ENCODE measurements around the gene CROCC2.

Gene CROCC2

DNA sequence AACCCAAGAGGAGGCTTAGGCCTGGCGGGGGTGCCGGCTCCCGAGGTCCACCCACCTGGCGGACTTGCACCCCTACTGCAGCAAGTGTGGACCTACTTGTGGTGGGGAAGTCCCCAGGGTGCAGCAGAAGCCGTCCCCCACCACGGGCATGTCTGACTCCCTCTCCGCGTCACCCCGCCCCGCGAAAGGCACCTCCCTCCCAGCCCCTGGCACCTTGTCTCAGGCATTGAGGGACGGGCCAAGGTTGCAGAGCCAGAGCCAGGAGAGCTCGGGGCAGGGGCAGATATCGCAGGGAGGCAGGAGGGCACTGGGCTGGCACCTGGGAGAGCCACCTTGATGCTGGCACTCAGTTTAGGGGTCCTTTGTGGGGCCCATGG, 19.0 kb downstream of the CROCC2 start:
- DNase-seq: no peak

DNA sequence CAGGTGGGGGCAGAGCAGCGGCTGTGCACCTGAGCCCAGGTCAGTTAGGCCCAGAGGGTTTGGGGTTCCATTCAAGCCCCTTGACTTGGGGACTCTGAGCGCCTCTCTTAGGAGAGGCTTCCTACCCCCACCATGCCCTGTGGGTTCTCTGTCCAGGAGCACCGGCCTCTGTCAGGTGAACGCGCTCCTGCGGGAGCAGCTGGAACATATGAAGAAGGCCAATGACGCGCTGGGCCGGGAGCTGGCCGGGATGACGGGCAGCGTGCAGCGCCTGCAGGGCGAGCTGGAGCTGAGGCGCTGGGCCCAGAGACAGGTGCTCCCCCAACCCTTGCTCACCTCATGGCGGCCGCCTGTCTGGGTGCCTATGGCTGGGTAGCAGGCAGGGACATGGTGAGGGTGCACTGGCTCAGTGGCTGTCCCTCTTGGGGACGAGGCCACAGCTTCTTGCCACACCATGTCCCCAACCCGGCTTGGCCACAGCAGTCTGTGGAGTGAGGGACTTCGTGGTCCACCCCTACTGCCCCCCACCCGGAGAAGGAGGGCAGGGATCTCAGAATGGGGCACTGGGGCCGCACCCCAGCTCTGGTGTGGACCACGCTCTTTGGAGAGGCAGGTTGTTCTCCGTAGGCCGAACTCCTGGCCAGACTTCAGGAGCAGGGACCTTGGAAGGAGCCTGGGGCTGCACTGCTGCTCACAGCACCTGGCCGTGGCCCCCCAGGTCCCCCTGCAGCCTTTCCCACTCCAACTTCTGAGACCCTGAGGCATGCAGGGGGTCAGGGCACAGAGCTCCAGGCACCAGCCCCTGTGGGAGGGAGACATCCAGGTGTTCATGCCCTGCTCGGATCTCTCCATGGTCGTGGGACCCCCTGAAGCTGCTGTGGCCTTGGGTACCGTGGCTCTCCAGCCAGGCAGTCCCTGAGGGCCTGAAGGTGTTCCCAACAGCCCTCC, 19.7 kb downstream of the CROCC2 start:
- DNase-seq: no peak

DNA sequence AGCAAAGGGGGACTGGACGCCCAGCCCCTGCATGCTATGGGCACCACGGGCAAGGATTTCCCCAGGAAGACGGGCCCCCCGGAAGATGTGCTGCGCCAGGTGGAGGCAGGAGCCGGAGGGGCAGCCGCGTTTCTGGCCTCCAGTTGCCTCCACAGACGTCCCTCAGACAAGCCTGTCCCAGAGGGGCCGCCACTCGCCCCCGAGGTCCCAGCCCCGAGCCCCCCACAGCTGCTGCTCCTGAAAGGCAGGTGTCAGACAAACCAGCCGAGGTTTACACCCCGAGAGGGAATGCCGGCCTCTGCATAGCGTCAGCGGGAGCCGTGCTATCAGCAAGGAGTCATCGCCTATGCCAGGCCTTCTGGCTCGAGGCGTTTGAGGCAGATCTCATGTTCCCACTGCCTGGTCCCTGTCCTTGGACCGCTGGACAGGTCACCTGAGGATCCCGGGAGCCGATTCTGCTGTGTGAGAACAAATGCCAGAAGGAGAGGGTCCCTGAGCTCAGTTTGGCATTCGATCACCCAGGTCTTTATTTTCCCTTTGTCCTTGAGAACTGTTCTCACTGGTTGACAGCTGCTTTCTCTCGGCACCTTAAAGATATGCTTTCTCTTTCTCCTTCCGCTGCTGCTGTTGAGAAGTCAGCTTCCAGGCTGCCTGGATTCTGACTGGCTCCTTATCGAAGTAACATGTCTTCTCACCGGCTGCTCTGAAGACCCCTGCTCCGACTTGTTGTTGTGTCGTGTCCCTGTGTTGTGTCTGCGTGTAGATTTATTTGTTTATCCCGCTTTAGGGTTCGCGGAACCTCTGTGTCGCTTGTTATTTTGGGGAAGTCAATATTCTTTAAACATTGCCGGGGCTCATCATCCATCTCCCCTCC, 20.6 kb downstream of the CROCC2 start:
- DNase-seq: no peak

DNA sequence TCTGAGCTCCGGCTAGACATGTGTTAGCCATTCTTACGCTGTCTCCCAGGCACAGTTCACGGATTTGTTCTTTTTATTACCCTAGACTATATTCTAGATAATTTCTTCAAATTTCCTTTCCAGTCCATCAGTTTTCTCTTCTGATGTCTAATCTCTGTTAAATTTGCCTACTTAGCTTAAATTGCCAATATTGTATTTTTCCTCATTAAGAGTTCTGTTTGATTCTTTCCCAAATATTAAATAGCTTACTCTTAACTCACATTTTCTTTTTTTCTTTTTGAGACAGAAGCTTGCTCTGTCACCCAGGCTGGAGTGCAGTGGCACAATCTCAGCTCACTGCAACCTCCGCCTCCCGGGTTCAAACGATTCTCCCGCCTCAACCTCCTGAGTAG, 21.2 kb downstream of the CROCC2 start:
- no peak for DNase-seq

DNA sequence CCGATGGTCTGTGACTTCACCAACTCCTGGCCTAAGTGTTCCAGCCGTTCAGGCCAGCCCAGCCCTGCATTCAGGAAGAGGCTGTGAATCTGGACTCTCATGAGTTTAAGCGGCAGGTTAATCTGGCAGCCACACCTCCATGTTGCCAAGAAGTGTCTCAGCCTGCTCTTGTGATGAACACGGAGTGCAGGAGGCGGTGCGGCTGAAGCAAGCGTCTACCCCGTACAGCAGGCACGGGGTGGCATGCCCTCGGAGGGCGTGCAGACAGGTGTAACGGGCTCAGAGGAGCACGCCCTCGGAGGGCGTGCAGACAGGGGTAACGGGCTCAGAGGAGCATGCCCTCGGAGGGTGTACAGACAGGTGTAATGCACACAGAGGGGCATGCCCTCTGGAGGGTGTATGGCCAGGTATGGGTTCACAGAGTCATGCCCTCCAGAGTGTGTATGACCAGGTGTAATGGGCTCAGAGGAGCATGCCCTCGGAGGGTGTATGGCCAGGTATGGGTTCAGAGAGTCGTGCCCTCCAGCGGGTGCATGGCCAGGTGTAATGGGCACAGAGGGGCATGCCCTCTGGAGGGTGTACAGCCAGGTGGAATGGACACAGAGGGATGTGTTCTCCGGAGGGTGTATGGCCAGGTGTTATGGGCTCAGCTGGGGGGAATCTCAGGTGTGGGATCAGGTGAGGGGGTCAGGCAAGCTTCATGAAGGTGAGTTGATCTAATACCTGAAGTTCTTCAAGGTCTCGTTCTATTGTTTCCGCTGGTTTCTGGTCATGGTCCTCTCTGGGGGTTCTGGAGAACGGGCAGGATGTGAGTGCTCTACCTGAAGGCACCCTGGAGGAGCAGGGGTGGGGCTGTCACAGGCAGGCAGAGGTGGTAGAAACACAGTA, 22.6 kb downstream of the CROCC2 start:
- no peak for DNase-seq

DNA sequence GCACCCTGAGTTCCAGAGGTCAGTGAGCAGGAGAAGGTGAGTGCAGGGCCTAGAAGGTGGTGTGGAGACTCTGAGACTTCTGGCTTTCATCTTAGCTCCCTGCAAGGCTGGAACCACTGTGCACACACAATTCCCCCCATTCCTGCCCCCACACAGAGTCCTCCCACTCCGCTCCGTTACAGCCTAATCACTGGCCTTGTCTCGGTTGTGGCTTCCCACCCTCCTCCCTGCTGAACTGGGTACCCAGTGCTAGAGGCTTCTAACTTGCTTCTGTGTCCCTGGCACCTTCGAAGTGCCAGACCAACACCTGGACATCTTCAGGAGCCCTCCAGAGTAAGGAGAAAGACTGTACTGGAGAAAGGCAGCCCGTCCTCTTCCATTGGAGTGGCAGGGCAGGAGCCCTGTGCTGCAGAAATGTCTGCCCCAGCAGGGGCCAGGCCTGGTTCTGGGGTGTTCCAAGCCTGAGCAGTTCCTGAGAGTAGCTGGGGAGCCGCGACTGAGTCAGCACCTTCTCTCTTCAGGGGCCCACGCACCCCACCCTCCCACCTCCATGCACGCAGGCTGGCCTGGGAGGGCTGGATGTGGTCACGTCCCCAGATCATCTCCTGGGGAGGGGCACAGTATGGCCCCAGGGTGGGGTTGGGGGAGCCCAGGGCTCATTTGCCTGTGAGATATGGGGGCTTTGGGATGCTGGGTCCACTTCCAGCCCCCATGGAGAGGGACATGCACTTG, 23.4 kb downstream of the CROCC2 start:
- no peak for DNase-seq

DNA sequence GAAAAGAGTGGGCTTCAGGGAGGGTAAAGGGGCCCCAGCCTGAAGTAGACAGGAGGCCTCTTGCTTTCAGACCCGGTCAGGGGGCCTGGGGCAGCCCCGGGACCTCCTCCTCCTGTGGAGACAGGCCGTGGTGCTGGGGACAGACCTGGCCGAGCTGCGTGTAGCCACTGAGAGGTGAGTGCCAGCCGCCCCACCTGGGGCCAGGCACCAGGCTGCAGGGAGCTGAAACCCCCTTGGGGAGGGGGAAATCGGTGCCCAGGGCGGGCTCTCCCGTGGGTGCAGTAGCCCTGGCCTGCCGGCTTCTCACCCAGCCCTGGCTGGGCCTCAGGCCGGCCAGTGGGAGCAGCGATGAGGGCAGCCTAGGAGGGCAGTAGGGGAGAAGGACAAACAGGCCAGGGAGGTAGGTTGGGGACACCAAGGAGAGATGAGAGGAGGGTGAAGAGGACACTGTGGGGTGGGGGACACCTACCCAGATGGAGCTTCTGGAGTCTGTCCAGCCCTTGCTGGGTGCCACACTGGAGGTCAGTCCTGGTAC, 24.0 kb downstream of the CROCC2 start:
- no peak for DNase-seq

DNA sequence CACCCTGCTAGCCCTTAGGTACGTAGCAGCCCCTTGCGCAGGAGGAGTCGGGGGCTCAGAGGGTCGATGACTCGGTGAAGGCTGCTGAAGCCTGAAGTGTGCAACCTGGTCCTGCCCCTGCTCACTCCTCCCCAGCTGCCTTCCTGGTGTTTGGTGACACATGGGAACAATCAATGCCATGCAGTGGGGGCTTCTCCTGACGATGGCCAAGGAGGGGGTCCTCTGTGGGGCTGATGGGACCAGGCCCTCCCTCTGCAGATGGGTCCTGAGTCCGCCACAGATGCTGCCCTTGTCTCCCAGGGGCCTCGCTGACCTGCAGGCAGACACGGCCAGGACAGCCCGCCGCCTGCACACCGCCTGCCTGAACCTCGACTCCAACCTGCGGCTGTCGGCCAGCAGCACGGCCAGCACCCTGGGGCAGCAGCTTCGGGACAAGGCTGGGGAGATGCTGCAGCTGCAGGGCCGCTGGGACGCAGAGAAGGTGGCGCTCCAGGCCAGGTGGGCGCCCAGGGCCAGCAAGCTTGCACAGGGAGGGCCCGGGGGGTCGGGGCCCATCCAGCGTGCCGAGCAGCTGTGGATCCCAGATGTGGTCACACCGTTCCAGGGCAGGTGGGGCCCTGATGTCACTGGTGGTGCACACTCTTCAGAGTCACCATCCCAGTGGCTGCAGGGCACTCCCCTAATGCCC, 24.6 kb downstream of the CROCC2 start:
- no peak for DNase-seq

DNA sequence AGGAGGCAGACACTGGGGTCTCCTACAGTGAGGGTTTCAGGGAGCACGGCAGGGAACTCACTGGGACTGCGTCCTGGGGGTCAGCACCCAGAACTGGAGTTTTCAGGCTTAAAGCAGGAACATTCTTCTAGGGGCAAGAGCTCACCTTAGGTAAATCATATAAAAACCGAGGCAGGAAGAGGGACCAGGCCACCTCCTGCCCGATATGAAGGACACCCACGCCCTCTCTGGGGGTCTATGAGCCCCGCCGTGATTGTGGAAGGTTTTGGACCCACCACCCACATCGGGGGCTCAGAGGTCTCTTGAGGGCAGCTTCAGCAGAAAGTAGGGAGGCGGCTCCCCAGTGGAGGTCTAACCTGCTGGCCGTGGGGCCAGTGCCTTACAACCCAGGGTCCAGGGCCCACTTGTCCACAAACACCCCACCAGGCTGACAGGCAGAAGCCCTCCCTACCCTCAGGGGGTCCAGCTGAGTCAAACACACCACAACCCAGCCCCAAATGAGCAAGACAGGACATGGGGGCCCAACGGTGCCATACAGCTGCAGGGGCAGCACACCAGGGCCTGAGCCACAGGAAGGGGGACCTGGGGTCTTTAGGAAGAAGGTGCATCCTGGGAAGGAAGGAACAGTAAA, 25.3 kb downstream of the CROCC2 start:
- no peak for DNase-seq

DNA sequence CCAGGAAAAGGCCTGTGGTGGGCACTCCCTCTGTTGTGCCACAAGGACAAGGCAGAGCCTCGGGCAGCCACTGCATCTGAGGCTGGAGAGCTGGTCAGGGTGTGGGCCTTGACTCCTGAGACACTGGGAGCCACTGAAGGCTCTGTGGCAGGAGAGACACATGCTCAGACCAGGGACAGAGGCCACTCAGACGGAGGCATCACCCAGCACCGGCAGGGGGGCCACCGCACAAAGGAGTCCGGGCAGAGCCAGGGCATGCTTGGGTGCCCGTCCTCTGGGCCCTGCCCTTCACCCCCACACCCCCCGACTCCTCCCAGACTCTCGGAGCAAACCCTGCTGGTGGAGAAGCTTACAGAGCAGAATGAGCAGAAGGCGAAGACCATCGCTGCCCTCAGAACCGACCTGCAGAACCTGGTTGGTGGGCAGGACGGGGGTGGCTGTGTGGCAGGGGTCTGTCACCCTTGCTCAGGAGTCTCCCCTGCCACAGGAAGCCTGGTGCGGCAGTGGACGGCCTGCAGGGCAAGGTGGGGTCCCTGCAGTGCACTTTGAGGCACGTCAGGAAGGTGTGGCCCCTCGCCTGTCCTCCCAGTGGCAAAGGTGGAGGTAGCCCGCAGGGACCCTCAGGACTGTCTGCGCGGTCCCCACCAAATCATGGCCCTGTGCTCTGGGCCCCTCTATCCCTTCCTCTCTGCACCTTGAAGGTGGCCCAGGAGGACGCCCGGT, 26.0 kb downstream of the CROCC2 start:
- no peak for DNase-seq

DNA sequence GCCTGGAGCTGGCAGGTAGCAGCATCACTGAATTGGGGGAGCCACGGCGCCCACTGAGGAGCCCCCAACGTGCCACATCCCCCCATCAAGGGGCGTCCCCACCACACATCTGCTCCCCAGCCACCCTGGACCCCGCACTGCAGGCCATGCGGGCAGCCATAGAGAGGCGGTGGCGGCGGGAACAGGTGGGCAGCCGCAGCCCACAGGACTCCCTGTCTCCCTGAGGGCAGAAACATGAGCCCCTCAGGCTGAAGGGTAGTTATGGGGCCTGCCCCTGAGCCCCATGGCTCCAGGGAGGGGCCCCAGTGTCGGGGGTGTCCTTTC, 26.6 kb downstream of the CROCC2 start:
- no peak for DNase-seq

DNA sequence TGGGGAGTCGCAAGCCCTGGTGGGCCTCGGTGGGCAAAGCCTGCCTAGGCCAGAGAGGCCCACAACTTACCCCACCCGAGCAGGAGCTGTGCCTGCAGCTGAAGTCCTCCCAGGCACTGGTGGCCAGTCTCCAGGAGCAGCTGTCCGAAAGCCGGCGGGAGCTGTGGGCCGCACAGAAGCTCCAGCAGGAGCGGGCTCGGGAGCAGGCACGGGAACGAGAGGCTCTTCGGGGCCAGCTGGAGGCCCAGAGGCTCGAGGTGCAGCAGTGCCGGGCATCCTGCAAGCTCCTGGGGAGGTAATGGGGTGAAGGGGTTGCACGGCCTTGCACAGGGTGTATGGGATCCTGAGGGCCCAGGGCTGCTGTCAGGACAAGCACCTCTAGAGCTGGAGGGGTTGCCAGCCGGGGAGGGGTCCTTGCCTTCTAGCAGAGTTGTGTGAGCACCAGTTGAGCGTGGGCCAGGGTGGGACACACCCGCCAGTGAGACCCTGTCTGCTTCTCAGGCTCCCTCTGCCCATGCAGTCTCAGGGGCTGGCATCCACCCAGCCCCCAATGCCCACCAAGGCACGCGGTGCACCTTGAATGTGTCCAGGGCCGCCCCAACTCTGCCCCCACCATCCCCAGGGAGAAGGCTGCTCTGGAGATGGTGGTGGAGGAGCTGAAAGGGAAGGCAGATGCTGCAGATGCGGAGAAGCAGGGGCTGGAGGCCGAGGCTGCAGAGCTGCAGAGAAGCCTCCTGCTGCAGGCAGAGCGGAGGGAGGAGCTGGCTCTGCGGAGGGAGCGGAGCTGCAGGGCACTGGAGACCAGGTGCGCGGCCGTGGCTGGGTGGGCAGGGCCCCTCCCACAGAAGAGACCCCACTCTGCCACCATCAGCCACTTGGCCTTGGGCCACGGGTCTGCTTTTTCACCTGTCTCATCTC, 27.2 kb downstream of the CROCC2 start:
- DNase-seq: no peak

DNA sequence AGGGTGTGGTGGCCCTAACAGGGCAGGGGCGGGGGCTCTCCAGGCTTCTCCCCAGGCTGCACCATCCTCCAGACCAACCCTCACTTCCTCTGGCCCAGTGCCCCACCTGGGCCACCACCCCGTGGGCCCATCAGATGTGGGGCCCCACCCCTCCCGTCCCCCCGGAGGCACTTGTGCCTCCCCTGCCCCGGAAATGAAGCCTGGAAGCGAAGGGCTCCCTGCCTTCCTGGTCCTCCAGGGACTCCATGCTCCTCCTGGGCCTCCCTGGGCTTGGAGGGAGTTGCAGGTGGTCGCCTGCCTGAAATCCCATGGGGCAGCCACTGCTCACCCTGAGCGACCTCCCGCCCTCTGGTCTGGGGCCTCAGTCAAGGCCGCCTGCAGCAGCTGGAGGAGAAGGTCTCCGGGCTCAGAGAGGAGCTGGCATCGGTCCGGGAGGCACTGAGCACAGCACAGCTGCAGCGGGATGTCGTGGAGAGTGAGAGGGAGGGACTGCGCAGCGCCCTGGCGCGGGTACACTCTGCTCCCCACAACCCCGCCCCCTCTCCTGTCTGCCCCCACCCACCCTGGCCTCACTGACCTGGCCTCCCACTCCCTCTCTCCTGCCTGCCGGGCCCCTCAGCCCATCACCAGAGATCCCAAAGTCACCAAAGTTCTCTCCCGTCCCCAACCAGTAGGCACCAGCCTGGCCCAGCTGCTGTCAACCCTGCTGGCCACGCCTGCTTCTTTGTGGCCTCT, 28.0 kb downstream of the CROCC2 start:
- no peak for DNase-seq

DNA sequence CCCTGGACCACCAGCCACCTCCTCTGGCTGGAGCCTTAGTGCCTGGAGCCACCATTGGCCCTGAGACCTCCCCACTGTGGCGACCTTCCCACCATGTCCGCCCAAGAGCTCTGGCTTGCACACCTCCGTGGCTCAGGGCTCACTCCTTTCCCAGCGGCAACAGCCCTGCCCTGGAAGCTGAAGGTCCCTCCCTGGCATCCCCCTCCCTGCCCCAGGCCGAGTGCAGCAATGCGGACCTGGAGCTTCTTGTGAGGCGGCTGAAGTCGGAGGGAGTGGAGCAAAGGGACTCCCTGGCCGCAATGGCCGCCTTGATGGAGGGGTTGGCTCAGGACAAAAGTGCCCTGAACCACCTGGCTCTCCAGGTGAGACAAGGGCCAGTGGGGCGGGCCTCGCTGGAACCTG, 28.6 kb downstream of the CROCC2 start:
- DNase-seq: no peak

DNA sequence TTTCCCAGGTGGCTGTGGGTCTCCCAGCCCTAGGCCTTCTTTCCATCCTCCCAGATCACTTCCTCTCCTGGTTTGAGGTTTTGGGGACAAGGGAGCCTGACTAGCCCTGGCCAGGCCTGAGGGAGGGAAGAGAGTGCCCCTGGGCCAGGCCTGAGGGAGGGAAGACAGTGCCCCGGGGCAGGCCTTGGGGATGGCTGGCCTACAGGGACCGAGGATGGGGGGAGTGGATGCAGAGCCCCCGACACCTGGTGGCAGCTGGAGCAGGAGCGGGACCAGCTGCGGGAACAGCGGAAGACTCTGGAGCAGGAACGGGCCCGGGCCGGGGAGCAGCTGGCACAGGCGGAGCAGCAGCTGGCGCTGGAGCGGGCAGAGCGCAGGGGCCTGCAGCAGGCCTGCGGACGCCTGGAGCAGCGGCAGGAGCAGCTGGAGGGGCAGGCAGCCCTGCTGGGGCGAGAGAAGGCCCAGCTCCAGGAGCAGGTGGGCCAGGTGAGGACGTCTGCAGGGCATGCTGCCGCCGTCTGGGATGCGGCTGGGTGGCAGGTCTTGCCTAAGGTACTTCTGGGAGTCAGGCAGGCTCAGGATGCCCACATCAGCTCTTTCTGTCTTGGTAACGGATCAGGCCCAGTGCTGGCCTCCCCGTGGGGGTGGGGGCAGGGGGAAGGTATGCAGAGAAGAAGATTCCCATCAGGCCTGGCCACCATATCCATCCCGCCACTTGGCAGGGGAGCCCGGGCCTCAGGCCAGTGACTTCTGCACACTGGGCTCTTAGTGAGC, 29.2 kb downstream of the CROCC2 start:
- DNase-seq: no peak

DNA sequence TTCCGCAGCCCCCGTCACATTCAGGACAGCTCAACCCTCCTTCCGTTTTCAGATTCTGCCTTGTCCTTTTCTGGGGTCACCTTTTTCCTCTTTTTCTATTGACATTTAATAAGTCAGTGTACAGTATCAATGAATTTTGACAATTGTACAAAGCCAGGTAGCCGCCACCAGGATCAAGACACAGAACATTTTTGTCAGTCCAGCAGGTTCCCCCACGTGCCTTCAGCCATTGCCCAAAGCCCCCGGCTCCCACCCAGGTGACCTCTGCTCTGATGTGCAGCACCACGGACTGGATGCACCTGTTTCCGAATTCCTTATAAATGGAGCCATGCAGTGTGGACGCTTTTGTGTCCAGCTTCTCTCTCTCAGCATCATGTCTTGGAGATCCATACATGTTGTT, 30.0 kb downstream of the CROCC2 start:
- no peak for DNase-seq

DNA sequence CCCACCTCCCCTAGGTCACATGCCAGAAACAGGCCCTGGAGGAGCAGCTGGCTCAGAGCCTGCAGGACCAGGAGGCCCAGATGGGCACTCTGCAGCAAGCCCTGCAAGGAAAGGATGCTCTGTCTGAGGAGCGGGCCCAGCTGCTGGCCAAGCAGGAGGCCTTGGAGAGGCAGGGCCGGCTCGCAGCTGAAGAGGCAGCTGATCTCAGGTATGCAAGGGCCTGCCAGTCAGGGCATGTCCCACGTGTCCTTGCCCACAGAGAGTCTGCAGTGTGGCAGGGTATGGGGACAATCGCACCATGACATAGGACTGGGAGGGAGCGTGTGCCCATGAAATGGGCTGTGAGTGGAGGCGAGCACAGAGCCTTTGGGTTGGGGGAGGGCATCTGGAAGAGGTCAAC, 39.9 kb downstream of the CROCC2 start:
- no peak for DNase-seq

DNA sequence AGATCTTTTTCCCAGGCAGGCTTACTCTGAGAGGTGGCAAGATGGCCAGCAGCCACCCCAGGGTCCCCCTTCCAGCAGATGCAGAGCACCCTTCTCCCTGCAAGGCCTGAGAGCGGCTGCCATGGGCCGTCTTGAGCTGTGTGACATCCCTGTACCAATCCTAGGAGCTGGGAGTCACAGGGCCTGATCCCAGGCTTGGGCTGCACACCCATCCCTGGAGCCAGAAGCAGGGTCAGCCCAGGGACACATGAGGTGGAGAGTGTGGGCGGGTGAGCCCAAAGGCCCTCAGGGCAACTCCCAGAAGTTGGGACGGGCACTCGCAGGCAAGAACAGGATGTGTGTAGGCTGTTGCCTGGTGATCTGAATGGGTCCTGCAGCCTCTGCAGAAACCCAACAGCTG, 40.5 kb downstream of the CROCC2 start:
- DNase-seq: no peak

Measured in NCI-H1092 (cell line).